ENCODE measurements around the gene C2CD3. TPM values are rescaled to one million over a fixed set of nuclear protein-coding genes. Genes with fewer than 3 reads are reported as not detected.

Gene C2CD3
- total and polyA plus RNA-seq, 7 donors = 5.1 to 14.4 (median 9.7) TPM

GRCh38 chr11:74195828-74196227 is 25.0 kb upstream of the C2CD3 start:
- intact Hi-C loops (cut with DNase I) = no loop called here
- DNase-seq (no peak), ATAC-seq (no peak)
- peaks cover 0 to 7% of the 10 kb centered on the region in 2 donors for H3K36me3 ChIP-seq (ENCODE audit: insufficient read depth in 1 of 2, low read depth in 1 of 2)
- H3K27ac ChIP-seq = no peak overlapping the region
- TF ChIP-seq CTCF (IDR thresholded peaks at IDR 0.05) = no peak
- no peaks in the 10 kb centered on the region for H3K27me3 ChIP-seq (ENCODE audit: insufficient read depth in 3 of 3, low read length in 2 of 3)
- H3K9me3 ChIP-seq = no peaks in the 10 kb centered on the region
- no peak overlapping the region for H3K4me3 ChIP-seq
- H3K4me1 ChIP-seq = no peaks in the 10 kb centered on the region

- no peak for TF ChIP-seq CTCF (IDR thresholded peaks at IDR 0.05)
- WGBS, 3 donors = 52 to 82% (median 67%) methylated on average over 2 of the region's 2 CpGs
- H3K4me1 ChIP-seq = peaks cover 23% of the 10 kb centered on the region
- no peaks in the 10 kb centered on the region for H3K27me3 ChIP-seq (ENCODE audit: insufficient read depth in 3 of 3, low read length in 2 of 3)
- peak overlapping the region; percentile 2 for H3K4me3 ChIP-seq
- no peaks in the 10 kb centered on the region for H3K9me3 ChIP-seq
- DNase-seq (no peak), ATAC-seq (peak; percentile 73 to 85 (median 80))
- peak overlapping the region; percentile 24 for H3K27ac ChIP-seq
- no peaks in the 10 kb centered on the region for H3K36me3 ChIP-seq (ENCODE audit: insufficient read depth in 1 of 2, low read depth in 1 of 2)
- intact Hi-C loops (cut with DNase I) = no loop called here
Observed at GRCh38 chr11:74185695-74186094, 14.9 kb upstream of the C2CD3 start.

- no peak for ATAC-seq
- intact Hi-C loops (cut with DNase I) = no loop called here
- Histone ChIP-seq H3K36me3 (ENCODE audit: insufficient read depth in 1 of 2, low read depth in 1 of 2) (no peaks in the 10 kb centered on the region), H3K27ac (peak overlapping the region; percentile 24), H3K4me1 (peaks cover 27% of the 10 kb centered on the region), H3K9me3 (no peaks in the 10 kb centered on the region), H3K27me3 (ENCODE audit: insufficient read depth in 3 of 3, low read length in 2 of 3) (no peaks in the 10 kb centered on the region), H3K4me3 (peak overlapping the region; percentile 2)
- TF ChIP-seq CTCF (IDR thresholded peaks at IDR 0.05) = no peak
- DNase-seq = no peak
- 77 to 85% (median 78%) methylated on average over 5 of the region's 5 CpGs for WGBS, 3 donors
Observed at GRCh38 chr11:74185285-74185684, 14.5 kb upstream of the C2CD3 start.

- WGBS, 3 donors = 94 to 98% (median 95%) methylated on average over 4 of the region's 4 CpGs
- no peak for TF ChIP-seq CTCF (IDR thresholded peaks at IDR 0.05)
- peaks cover 39% of the 10 kb centered on the region for H3K4me1 ChIP-seq
Observed at GRCh38 chr11:74182635-74183034, 11.8 kb upstream of the C2CD3 start.

More at GRCh38 chr11:74182635-74183034, 11.8 kb upstream of the C2CD3 start:
- DNase-seq (no peak), ATAC-seq (no peak)
- H3K4me3 ChIP-seq = no peak overlapping the region
- no peak overlapping the region for H3K27ac ChIP-seq
- no peaks in the 10 kb centered on the region for H3K27me3 ChIP-seq (ENCODE audit: insufficient read depth in 3 of 3, low read length in 2 of 3)
- intact Hi-C loops (cut with DNase I) = no loop called here
- H3K36me3 ChIP-seq (ENCODE audit: insufficient read depth in 1 of 2, low read depth in 1 of 2) = no peaks in the 10 kb centered on the region
- no peaks in the 10 kb centered on the region for H3K9me3 ChIP-seq
